Suppressor macrophage (primary cell): ENCODE results near the gene CFAP410.
"Not testable (repeated sequence)": the region's sequence is repeated elsewhere in the genome, so short reads cannot be mapped to it uniquely, and the experiment has no call there.

Experiments used
- DNase-seq, 4 experiments: peaks; one replicate each; pipeline ENCODE4 v3.0.0-alpha.2; 2020 to 2022

The CFAP410 gene

DNA sequence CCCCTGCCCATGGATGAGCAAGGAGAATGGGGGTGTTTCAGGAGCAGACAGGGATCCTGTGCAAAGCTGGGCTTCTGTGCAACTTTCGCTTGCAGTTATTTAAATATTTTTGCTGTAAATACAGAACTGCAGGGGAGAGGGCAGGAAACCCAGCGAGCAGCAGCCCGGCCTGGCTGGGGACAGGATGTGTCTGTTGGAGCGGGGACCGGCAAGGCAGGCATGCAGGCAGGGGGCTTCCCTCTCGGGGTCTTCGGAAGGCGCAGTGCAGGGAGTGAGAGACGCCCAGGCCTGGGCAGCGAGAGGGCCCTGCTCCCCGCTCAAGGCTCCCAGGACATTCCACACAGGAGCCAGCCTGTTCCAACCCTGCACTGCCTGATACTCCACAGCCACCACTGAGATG is 55.2 kb downstream of the CFAP410 start:
- no peak for DNase-seq

DNA sequence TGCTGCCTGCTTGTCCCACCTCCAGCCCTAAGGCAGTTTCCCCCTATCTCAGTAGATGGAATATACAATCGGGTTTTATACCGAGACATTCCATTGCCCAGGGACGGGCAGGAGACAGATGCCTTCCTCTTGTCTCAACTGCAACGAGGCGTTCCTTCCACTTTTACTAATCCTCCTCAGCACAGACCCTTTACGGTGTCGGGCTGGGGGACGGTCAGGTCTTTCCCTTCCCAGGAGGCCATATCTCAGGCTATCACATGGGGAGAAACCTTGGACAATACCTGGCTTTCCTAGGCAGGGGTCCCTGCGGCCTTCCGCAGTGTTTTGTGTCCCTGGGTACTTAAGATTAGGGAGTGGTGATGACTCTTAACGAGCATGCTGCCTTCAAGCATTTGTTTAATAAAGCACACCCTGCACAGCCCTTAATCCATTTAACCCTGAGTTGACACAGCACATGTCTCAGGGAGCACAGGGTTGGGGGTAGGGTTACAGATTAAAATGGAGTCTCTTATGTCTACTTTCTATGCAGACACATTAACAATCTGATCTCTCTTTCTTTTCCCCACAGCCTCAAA is 55.9 kb downstream of the CFAP410 start:
- not testable (repeated sequence) for DNase-seq

DNA sequence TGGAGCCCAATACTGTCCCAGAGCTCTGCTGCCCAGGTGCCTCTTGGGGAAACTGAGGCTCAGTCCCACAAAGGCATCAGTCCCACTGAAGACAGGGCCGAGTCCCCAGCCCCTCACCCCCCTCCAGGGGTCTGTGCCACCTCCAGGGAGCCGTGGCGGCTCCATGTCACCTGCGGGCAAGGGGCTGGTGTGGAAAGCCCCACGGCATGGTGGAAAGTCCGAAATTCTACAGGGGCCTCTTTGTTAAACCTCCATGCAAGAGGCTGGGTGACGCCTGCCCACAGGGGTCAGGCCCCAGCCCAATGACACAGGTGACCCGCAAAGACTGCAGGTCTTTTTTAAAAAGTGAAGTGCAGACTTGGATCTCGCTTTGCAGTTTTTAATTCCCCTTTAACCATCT is 56.8 kb downstream of the CFAP410 start:
- no peak for DNase-seq

DNA sequence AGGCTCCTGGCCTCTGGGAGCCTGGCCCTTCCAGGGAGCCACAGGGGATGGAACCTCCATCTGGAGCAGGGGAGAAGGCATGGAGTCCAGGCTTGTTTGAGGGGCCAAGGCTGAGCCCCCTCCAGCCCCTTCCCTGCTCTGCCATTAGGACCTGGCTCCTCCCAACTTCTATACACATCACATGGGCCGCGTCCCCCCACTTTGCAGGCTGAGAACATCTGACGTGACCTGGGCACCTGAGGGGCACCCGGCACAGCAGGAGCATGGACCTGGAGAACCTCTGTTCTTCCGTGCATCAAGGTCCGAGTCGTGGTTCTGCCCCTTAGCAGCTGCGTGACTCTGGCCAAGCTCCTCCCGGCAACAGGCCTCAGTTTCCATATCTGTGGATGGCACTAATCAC is 57.4 kb downstream of the CFAP410 start:
- DNase-seq = no peak

DNA sequence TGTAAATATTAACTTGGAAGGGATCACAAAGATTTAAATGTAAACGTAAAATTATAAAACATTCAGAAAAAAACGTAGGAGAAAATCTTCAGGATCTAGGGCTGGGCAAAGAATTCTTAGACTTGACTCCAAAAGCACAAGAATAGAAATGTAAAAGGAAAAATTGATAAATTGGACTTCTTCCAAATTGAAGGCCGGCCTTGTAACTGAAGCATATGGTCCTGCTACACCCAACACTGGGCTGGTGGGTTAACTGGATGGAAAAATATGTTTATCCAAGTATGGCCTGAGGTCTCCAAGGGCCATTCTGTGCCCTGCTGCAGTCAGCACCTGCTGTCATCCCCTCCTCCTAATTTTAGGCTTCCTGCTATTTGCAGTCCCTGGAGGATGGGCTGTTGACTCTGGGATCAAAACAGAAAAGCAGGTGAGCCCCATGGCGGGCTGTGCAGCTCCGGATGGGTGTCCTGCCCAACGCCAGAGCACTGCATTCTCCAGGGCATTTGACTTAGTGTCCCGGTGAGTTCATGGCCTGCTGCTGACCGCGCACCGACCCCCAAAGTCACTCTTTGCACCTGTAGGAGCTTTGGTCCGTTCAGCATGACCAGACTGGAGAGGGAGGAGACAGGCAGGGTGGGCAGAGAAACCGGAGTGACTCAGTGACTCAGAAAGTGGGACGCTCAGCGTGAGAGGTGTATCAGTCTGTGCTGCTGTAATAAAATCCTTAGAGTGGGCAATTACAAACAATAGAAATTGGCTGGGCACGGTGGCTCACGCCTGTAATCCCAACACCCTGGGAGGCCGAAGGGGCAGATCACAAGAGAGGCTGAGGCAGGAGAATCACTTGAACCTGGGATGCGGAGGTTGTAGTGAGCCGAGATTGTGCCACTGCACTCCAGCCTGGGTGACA is 59.6 kb downstream of the CFAP410 start:
- DNase-seq = no peak
